Left renal cortex interstitium (tissue), 4 donors: ENCODE data around the gene BNIP1. TPM values are rescaled to one million over a fixed set of nuclear protein-coding genes. Genes with fewer than 3 reads are reported as not detected.

Experiments used
- DNase-seq, 4 donors: peaks; one replicate each; pipeline ENCODE4 v3.0.0-alpha.2; 2013; ENCODE audit warnings: low read depth in 4 of 4, low spot score in 2 of 4, missing footprints in 1 of 4
- polyA plus RNA-seq, 4 donors: library from polyadenylated mRNA; unstranded; fragments of 120-200 nt; gene quantifications; one replicate each; pipeline ENCODE4 v1.2.1, GENCODE V29; 2013; ENCODE audit not compliant: insufficient read length in 4 of 4

Gene BNIP1
- polyA plus RNA-seq, 4 donors: 13.2 to 16.2 (median 14.4) TPM

GRCh38 chr5:173163219-173163618 is 18.9 kb downstream of the BNIP1 start:
- DNase-seq: no peak

GRCh38 chr5:173165177-173166016 is 21.1 kb downstream of the BNIP1 start:
- DNase-seq: no peak

GRCh38 chr5:173172166-173172565 is 27.8 kb downstream of the BNIP1 start:
- no peak for DNase-seq

- no peak for DNase-seq
Observed at GRCh38 chr5:173175523-173175922, 31.2 kb downstream of the BNIP1 start.

GRCh38 chr5:173178369-173178910 is 34.1 kb downstream of the BNIP1 start:
- DNase-seq: no peak

GRCh38 chr5:173180331-173180730 is 36.0 kb downstream of the BNIP1 start:
- DNase-seq: no peak

- DNase-seq: no peak
Observed at GRCh38 chr5:173187054-173187743, 42.9 kb downstream of the BNIP1 start.

- no peak for DNase-seq
Observed at GRCh38 chr5:173188280-173188679, 43.9 kb downstream of the BNIP1 start.

GRCh38 chr5:173191015-173191414 is 46.7 kb downstream of the BNIP1 start:
- DNase-seq: no peak

- no peak for DNase-seq
Observed at GRCh38 chr5:173191561-173191960, 47.2 kb downstream of the BNIP1 start.

- no peak for DNase-seq
Observed at GRCh38 chr5:173192561-173192960, 48.2 kb downstream of the BNIP1 start.

- no peak for DNase-seq
Observed at GRCh38 chr5:173196133-173196952, 52.0 kb downstream of the BNIP1 start.

GRCh38 chr5:173197375-173197891 is 53.1 kb downstream of the BNIP1 start:
- DNase-seq: no peak

GRCh38 chr5:173198049-173198448 is 53.7 kb downstream of the BNIP1 start:
- no peak for DNase-seq

GRCh38 chr5:173200356-173200755 is 56.0 kb downstream of the BNIP1 start:
- no peak for DNase-seq

- no peak for DNase-seq
Observed at GRCh38 chr5:173201636-173202265, 57.4 kb downstream of the BNIP1 start.

- DNase-seq: no peak
Observed at GRCh38 chr5:173202266-173202875, 58.0 kb downstream of the BNIP1 start.

GRCh38 chr5:173204185-173204979 is 60.1 kb downstream of the BNIP1 start:
- no peak for DNase-seq

- no peak for DNase-seq
Observed at GRCh38 chr5:173205916-173206315, 61.6 kb downstream of the BNIP1 start.
